Kasumi-1 (cell line): ENCODE results near the gene MSANTD2.

Source experiments
- DNase-seq, 2 experiments: peaks; one replicate each; lab custom pipeline; 2025; lab: John Stamatoyannopoulos, UW

Gene MSANTD2

DNA sequence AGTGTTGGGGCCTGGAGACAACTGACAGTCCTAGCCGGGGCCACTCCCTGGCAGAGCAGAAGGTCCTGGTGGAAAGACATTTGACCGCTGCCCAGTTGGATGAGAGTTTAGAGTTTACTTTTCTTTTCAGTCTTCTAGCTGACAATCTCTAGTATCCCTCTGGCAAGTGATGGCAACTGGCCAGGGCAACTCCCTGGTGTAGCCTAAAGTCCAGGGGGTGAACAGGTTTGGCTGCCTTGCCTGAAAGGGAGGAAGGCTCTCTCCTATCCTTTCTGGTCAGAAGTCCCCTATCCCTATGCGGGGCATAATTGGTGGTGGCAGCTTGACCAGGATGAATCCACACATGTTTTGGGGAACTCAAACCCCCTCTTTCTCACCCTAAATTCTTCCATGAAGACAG, 16.8 kb upstream of the MSANTD2 start:
- DNase-seq: no peak

DNA sequence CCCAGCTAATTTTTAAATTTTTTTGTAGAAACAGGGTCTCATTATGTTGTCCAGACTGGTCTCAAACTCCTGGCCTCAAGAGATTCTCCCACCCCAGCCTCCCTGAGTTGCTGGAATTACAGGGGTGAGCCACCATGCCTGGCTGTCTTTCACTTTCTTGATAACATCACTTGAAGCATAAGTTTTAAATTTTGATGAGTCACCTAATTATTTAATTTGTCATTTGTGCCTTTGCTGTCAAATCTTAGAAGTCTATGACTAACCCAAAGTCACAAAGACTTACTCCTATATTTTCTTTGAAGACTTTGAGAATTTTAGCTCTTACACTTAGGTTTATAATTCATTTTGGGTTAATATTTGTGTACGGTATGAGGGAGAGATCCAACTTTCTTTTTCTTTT, 14.5 kb upstream of the MSANTD2 start:
- DNase-seq: no peak

DNA sequence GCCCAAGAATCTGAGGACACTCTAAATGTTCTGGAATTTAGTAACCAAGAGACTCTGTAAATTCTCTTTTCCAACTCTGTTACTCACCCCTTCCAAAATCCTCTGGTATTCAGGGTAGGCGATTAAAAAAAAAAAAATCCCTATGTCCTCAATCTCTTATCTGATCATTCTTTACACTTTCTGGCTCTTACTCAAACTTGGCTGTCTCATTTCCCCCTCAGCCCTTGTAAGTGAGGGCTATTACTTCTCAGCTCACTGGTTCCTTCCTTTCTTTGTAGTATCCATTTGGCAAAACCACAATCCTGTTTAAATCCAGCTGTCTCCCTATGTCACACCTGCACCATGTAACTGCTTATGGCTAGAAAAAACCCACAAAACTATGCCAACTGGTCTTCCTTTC, 12.7 kb upstream of the MSANTD2 start:
- DNase-seq: no peak

DNA sequence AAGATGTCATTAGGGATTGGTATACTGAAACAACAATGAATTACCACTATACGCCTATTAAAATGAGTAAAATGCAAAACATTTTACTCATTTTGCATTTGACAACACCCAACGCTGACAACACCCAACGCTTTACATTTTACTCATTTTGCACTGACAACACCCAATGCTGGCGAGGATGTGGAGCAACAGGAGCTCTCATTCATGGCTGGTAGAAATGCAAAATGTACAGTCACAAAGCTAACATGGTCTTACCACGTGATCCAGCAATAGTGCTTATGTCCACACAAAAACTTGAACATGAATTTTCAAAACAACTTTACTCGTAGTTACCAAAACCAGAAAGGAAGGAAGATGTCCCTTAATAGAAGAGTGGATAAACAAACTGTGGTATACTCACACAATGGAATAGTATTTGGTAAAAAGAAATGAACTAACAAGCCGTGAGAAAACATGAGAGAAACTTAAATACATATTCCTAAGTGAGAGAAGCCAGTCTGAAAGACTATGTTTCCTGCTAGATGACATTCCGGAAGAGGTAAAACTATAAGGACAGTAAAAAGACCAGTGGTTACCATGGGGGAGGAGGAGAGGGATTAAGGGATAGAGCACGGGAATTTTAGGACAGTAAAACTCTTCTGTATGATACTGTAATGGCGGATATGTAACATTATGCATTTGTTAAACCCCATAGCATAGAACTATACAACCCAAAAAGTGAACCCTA, 11.4 kb upstream of the MSANTD2 start:
- no peak for DNase-seq

DNA sequence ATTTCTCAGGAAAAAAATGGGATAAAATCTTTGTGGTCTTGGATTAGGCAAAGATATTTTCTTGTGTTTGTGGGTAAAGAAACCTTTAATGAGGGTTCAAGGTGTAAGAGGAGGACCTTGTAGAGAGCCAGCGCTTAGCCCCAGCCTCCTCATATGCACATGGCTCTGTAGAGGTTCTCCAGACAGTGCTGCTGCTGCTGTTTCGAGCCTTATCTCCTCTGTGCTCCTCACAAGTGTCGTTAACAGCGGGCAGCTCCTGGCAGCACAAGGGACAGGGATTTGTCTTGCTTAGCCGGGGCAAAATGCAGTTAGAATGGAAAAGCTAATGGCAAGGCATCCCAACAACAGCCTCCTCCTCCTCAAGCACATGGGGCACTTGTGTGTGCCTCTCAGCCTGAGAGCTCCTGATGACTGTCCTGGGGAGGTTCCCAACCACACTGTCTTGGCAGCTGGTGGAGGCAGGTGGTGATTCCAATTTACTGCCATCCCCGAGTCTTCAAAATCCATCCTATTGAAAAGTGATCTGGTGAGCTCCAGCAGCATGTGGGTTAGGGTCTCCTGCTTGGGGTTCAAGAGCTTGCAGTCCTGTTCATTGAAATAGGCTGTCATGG, 7.6 kb upstream of the MSANTD2 start:
- no peak for DNase-seq

DNA sequence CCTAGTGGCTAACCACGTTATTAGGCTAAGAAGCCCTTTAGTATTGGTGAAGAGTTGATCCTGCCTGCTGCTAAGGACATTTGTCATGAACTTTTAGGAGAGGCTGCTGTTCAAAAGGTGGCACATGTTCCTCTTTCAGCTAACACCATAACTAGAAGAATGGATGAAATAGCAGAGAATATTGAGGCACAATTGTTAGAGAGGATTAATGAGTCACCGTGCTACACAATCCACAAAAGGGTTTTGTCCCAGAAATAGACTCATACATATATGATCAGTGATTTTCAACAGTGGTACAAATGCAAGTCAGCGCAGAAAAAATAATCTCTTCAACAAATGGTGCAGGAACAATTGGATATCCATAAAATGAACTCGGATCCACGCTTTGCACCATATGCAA, 7.0 kb upstream of the MSANTD2 start:
- no peak for DNase-seq

DNA sequence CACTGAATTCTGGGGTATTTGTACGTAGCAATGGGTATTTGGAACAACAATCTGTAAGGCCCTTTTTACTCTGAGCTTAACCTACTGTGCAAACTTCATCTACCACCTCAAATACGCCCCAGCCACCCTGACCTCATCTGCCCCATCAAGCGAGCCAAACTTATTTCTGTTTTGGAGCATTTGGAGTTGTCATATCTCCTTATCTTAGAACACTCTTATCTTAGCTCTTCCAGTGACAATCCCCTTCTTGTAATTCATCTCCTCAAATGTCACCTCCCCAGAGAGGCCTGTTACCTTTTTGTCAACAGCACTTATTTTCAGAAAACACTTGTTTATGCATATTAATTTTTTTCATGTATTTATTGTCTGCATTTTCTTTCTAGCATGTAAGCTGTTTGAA, 4.7 kb upstream of the MSANTD2 start:
- no peak for DNase-seq

DNA sequence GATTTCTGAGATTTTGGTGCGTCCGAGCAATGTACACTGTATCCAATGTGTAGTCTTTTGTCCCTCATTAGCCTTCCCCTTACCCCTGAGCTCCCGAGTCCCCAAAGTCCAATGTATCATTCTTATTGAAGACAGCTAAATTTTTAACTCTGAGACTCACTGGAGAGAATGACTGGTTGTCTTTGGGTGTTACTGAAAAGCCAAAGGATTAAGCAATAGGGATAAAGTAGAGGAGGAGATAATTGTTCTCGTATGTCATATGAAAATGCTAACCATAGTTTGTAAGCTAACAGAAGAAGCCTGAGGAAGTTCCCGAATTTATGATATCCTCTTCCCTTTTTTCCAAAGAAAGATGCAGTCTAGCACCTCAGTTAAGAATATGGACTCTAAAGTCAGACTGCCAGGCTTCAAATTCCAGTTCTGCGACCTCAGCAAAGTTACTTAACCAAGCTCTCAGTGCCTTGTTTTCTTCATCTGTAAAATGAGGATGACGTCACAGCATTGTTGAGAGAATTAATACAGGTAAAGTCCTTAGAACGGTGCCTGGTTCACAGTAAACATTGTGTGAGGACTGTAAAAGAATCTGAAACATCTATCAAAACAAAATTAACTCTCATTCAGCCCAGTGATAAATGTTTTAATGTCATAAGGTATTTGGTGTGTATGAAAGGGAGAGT, 1.6 kb upstream of the MSANTD2 start:
- DNase-seq: no peak

DNA sequence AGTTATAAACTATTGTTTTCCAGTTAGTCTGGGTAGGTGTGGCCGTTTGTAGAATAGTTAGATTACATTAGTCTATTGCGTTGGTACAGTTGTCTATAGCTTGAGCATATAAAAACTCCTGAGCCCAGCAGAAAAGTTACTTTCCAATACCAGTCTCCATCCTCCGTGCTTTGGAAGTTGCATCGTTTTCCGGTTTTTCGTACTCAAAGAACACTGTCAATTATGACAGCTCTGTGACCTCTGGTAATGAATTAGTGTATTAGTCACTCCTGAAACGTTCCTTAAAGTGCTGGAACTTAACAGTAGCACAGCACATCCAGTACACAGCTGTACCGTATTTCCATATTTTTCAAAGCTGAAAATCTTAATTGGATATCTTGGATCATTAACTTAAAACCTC, 808 bp upstream of the MSANTD2 start:
- DNase-seq: no peak

DNA sequence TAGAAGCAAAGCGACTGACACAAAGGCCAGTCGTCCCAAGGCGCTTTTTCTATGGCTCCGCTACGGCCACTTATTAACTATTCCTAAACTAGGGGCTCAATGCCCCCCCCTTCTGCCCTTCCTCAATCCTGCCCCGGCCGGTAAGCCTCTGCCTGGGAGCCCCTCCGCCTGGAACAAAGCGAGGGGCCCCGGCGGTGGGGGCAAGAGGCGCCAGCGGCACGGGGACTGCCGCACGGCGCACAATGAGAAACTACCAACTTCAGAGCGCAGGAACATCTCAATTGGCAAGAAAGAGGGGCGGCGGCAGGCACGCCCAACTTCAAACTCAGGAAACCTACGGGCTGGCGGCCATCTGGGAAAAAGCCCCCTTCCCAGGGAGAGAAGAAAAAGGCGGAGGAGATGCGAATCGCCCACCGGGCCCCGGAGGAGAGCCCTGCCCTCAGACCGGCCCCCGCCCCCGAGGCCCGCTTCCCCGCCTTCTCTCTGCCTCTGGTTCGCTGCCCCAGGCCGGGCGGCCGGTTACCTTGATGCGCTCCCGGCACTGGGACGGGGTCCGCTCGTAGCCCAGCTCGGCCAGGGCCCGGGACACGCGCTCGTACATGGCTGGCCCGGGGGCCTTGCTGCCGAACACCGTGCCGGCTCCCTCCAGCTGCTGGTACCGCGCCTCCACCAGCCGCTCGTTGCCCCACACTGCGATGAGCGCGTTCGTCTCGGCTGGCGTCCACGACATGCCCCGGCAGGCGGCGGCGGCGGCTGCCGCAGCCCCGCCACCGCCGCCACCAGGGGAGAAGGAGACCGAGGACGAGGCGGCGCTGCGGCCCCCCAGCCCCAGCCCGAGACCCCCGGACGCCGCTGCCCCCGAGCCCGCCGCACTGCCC, 619 bp downstream of the MSANTD2 start:
- peak; percentile 35 for DNase-seq

DNA sequence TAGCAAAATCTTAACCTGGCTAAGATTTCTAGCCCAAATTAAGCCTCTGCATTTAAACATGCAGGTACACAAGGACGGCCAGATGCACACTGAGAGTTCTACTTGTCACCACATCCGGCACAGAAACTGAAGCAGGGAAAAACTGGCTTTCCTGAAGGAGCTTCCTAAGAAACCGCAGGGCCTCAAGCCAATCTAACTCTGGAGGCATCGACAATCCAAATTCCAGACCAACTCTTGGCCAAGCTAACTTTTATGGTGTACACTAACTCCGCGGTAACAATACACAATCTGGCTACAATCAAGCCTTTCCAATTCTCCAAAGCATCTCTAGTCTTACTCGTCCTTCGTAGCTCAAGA, 1.2 kb downstream of the MSANTD2 start:
- no peak for DNase-seq

DNA sequence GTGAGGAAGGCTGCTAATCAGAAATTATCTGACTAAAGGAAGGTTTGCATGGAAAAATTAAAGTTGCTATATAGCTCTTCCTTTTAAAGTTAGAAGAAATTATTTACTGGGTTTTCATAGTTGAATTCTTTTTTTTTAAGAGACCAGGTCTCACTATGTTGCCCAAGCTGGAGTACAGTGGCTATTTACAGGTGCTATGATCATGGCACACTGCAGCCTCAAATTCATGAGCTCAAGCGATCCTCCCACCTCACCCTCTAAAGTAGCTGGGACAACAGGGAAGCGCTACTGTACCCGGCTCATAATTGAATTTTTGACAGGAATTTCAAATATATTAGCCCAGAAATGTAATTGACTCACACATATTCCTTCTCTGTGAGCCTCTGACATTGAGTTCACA, 3.9 kb downstream of the MSANTD2 start:
- no peak for DNase-seq

DNA sequence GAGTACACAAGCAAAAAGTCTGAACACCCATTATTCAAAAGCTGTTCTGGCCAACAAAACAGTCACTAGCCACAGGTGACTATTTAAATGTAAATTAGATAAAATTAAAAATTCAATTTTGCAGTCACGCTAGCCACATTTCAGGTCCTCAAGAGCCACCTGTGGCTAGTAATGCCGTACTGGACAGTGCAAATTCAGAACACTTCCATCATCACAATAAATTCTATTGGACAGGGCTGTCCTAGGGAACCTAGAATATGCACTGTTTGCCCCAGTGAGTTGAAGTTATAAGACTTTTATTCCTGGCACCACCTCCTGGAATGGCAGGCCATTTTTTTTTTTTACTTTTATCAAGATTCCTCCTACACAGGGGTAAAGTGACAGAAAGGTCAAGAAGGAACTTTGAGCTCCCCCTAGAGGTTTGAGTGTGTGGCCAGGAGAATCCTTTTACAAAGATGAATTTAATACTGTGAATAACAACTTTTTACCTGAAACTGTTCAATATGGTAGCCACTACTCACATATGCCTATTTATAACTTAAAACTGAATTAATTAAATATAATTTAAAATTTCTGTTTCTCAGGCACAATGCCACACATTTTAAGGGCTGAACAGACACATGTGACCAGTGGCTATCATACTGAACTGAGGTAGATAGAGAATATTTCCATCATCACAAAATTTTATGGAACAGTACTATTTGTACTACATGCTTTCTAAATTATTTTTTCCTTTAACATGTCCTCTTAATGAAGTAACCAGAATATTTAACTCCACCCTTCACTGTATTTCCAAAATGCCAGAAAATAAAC, 6.5 kb downstream of the MSANTD2 start:
- DNase-seq: peak; percentile 72 to 73

DNA sequence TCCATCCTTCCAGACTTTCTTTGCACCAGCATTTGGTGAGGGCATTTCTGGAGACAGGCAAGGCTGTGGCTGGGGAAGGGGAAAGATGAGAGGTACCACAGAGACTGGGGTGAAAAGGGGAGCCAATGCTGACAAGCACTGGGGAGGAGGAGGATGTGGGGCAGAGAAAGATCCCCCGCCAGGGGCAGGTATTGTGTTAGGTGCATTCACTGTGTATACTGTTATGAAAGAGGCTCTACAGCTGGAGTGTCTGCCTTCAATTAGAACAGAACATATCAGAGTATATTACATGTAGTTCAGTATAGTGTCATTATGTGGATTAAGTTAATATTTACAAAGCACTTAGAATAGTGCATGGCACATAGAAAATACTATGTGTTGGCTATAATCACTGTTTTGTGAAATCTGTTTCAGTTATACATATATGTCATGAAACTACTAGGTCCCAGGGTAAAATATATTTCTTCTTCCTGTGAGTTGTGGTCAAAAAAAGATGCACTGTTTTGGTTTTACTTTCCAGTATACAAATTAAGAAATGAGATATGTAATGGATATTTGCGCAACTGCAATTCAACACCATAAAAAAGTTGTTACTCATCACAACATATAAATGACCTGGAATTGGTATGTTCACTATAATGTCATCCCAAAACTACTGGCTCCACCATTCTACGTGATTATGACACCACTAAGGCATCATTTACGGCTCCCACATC, 8.4 kb downstream of the MSANTD2 start:
- DNase-seq: no peak

DNA sequence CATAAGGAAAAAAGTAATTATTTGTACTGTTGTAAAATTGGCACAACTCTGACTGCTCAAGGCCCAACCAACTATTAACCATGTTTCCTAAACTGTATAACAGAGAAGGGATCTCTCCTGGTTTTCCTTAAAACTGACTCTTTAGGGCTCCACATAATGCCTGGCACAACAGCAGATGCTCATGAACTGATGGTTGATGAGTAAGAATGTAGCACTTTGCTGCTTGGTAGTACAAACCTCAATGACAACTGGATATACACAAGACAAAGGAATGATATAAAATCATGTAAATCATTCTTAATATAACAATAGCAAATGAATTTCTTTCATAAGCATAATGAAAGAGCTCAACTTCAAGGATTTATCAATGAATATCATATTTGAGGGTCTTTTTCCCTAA, 11.7 kb downstream of the MSANTD2 start:
- no peak for DNase-seq

DNA sequence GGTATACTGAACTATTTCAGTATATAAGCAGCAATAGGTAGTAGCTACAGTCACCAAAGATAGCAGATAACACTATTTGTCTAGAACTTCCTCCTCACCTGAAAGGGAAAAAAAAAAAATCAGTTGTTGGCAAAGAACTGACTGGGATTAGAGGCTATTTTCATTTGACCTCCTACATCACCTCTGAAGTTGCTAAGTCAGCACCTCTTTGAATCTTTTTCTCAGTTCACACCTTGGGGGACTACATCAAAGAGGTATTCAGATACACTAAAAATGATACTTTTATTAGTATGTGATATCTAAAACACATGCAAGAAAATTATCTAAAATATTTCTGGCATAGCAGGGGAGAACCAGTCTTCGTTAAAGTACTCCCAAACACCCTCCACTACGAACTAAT, 16.2 kb downstream of the MSANTD2 start:
- DNase-seq: no peak

DNA sequence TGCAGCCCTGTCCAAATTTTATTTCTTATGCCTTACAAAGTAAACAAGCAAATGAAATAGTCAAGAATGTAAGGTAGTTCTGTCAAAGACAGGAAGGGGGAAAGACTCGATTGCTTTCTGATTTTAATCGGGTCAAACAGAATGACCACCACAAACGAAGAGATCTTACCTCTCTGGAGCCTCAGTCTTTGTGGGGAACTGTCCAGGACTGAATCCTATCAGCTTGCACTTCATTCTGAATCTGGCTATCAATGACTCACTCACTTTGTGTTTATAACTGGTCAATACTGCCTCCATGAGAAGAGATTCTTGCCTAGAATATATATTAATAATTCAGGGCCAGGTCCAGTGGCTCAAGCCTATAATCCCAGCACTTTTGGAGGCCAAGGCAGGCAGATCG, 17.2 kb downstream of the MSANTD2 start:
- DNase-seq: no peak

DNA sequence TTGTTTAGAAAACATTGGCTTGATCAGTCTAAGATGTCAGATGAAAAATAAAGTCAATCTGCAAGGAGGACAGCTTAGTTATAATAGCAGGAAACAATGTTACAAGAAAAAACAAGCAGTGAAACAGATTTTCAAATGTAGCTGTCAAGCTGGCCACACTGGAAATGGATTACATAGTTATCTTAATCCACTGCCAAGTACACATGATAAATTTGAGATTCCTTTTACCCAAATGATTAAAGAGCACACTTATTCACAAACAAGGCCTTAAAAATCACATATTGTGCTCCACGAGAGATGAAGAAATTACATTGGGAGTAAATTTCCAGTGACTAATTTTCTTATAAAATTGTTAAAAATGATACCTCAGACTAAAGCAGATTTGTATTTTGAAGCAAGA, 20.6 kb downstream of the MSANTD2 start:
- no peak for DNase-seq

DNA sequence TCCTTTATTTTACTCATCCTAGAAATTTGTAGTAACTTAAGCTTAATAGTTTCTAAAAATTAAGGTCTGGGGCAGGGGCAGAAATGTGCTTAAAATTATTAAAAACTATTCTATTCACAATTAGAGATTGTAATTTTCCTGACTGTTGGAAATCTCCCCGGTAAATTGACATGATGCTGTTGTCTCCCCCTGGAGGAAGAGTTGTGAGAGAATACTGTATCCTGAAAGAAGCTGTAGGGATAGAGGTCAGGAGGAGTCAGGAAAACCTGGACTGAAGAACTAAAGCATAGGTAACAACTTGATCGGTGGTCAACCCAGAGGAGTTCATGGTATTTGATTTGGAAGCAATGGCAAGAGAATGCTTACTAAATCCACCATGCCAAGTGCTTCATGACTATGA, 21.9 kb downstream of the MSANTD2 start:
- no peak for DNase-seq

DNA sequence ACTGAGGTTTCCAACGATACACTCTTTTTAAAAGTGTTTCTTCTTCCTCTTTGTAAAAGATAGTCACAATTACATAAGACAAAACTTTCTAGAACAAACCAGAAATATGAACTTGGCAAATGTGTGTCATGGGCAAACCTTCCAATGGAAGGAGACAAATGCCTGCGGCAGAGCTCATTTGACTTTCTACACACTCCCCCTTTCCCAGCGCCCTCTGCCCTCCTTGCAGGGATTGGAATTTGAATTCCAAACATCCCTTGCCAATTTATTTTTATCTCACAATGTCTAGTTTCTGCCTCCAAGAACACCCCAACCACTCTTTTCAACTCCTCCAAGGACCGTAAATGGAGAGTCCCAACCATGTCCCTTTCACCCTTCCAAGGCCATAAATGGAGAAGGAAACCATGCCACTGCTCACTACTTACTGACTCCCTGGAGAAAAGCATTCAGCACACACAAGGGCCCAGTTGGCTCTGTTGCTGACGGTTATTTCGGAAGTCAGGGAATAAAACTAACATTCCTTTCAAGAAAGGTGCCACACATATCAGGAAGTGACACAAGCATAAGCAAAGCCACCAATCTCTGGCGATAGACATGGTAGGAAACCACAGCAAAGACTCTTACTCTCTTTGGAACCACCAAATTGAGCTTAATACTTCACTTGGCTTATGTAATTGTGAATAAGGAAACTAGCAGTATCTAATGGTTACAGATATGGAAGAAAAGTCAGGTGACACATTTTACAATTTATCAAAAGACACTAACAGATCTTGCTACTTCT, 23.2 kb downstream of the MSANTD2 start:
- DNase-seq: no peak
